H9 (cell line): ENCODE measurements around the gene RBPJL. TPM values are rescaled to one million over a fixed set of nuclear protein-coding genes. Genes with fewer than 3 reads are reported as not detected.

Experiments
- DNase-seq: peaks from one replicate; pipeline ENCODE4 v3.0.0-alpha.2; 2017
- H2AFZ ChIP-seq: one replicate; pipeline ENCODE4 v1.6.1; 2013; ENCODE audit warnings: mild to moderate bottlenecking, low read length, control low read depth, moderate library complexity
- H2AK5ac ChIP-seq: 2 replicates; pipeline ENCODE4 v1.6.1; 2013; ENCODE audit warnings: low read length, control low read depth, mixed read lengths; ENCODE audit not compliant: insufficient read length
- H2BK120ac ChIP-seq: one replicate; pipeline ENCODE4 v1.6.1; 2013; ENCODE audit warnings: low read depth, mild to moderate bottlenecking, low read length, control low read depth, inconsistent platforms; ENCODE audit not compliant: poor library complexity, severe bottlenecking
- H2BK12ac ChIP-seq: 2 replicates; pipeline ENCODE4 v1.6.1; 2013; ENCODE audit warnings: low read length, control low read depth, mixed read lengths, low read depth; ENCODE audit not compliant: insufficient read length
- H2BK15ac ChIP-seq: 2 replicates; pipeline ENCODE4 v1.6.1; 2013; ENCODE audit warnings: low read depth, low read length, control low read depth
- H2BK20ac ChIP-seq: one replicate; pipeline ENCODE4 v1.6.1; 2013; ENCODE audit warnings: low read depth, mild to moderate bottlenecking, low read length, control low read depth, inconsistent platforms; ENCODE audit not compliant: poor library complexity, severe bottlenecking
- H2BK5ac ChIP-seq: 2 replicates; pipeline ENCODE4 v1.6.1; 2013; ENCODE audit warnings: low read length, control low read depth, mixed read lengths; ENCODE audit not compliant: insufficient read length
- H3K14ac ChIP-seq: 2 replicates; pipeline ENCODE4 v1.6.1; 2013; ENCODE audit warnings: low read length, control low read depth; ENCODE audit not compliant: insufficient read depth
- H3K18ac ChIP-seq: 2 replicates; pipeline ENCODE4 v1.6.1; 2013; ENCODE audit warnings: low read depth, mild to moderate bottlenecking, mixed read lengths, low read length, control low read depth; ENCODE audit not compliant: insufficient read length
- H3K23ac ChIP-seq: 2 replicates; pipeline ENCODE4 v1.6.1; 2013; ENCODE audit warnings: low read length, control low read depth, mixed read lengths, low read depth; ENCODE audit not compliant: insufficient read length
- H3K23me2 ChIP-seq: 2 replicates; pipeline ENCODE4 v1.6.1; 2013; ENCODE audit warnings: low read depth, mild to moderate bottlenecking, mixed read lengths, low read length, control low read depth; ENCODE audit not compliant: insufficient read length, poor library complexity, severe bottlenecking
- H3K27ac ChIP-seq: 2 replicates; pipeline ENCODE4 v1.5.1; 2013; ENCODE audit warnings: low read length, control low read depth, mixed read lengths, low read depth; ENCODE audit not compliant: insufficient read length
- H3K27me3 ChIP-seq: 2 replicates; pipeline ENCODE4 v1.6.1; 2013; ENCODE audit warnings: low read length, control low read depth, inconsistent platforms; ENCODE audit not compliant: insufficient read depth
- H3K4ac ChIP-seq: 2 replicates; pipeline ENCODE4 v1.6.1; 2013; ENCODE audit warnings: low read depth, mild to moderate bottlenecking, control low read depth, inconsistent platforms, low read length, moderate library complexity
- H3K4me1 ChIP-seq: 2 replicates; pipeline ENCODE4 v1.6.1; 2013; ENCODE audit warnings: low read length, control low read depth, inconsistent platforms; ENCODE audit not compliant: insufficient read depth
- H3K4me2 ChIP-seq: 2 replicates; pipeline ENCODE4 v1.6.1; 2013; ENCODE audit warnings: low read length, control low read depth, mixed read lengths; ENCODE audit not compliant: insufficient read length, insufficient read depth
- H3K56ac ChIP-seq: 2 replicates; pipeline ENCODE4 v1.6.1; 2013; ENCODE audit warnings: low read depth, mild to moderate bottlenecking, mixed read lengths, low read length, control low read depth; ENCODE audit not compliant: insufficient read length
- H3K79me1 ChIP-seq: 2 replicates; pipeline ENCODE4 v1.6.1; 2013; ENCODE audit warnings: low read depth, mild to moderate bottlenecking, moderate library complexity, low read length, control low read depth, inconsistent platforms; ENCODE audit not compliant: insufficient read depth, poor library complexity, severe bottlenecking
- H3K79me2 ChIP-seq: 2 replicates; pipeline ENCODE4 v1.6.1; 2013; ENCODE audit warnings: low read length, control low read depth, inconsistent platforms; ENCODE audit not compliant: insufficient read depth
- H3K9ac ChIP-seq: 2 replicates; pipeline ENCODE4 v1.6.1; 2013; ENCODE audit warnings: low read length, control low read depth, mixed read lengths; ENCODE audit not compliant: insufficient read length; ENCODE audit errors: extremely low read depth
- H3K9me3 ChIP-seq: one replicate; pipeline ENCODE4 v1.6.1; 2013; ENCODE audit warnings: low read depth, low read length, inconsistent platforms; ENCODE audit not compliant: control insufficient read depth
- H3T11ph ChIP-seq: one replicate; pipeline ENCODE4 v1.6.1; 2013; ENCODE audit warnings: mild to moderate bottlenecking, low read length, control low read depth, inconsistent platforms
- H4K20me1 ChIP-seq: one replicate; pipeline ENCODE4 v1.6.1; 2013; ENCODE audit not compliant: control insufficient read depth, insufficient read length, insufficient read depth
- H4K5ac ChIP-seq: 2 replicates; pipeline ENCODE4 v1.6.1; 2013; ENCODE audit warnings: low read depth, mild to moderate bottlenecking, mixed read lengths, low read length, control low read depth; ENCODE audit not compliant: insufficient read length
- H4K8ac ChIP-seq: replicated peaks from 2 replicates; pipeline ENCODE4 v1.6.1; 2013; ENCODE audit warnings: low read length, control low read depth, mixed read lengths, low read depth; ENCODE audit not compliant: insufficient read length
- H4K91ac ChIP-seq: 2 replicates; pipeline ENCODE4 v1.6.1; 2013; ENCODE audit warnings: low read depth, mild to moderate bottlenecking, moderate library complexity, mixed read lengths, low read length, control low read depth; ENCODE audit not compliant: insufficient read length
- H3K27ac Mint-ChIP-seq, 3 experiments: 2 replicates in 2 of 3; 3 replicates in 1 of 3; pipeline ENCODE4 v1.8.0; 2020 to 2021; ENCODE audit warnings: mixed read lengths in 3 of 3, mild to moderate bottlenecking in 1 of 3, moderate library complexity in 1 of 3
- H3K27me3 Mint-ChIP-seq: 2 replicates; pipeline ENCODE4 v1.8.0; 2021; ENCODE audit warnings: low read depth, mild to moderate bottlenecking, moderate library complexity, mixed read lengths
- H3K36me3 Mint-ChIP-seq, 3 experiments: 2 replicates in 2 of 3; 3 replicates in 1 of 3; pipeline ENCODE4 v1.8.0; 2020 to 2021; ENCODE audit warnings: low read depth in 3 of 3, mixed read lengths in 3 of 3; ENCODE audit not compliant: insufficient read depth in 1 of 3
- H3K4me1 Mint-ChIP-seq, 2 experiments: 2 replicates each; pipeline ENCODE4 v1.8.0; 2020; ENCODE audit warnings: mixed read lengths in 2 of 2
- H3K4me3 Mint-ChIP-seq, 2 experiments: 2 replicates in 1 of 2; 3 replicates in 1 of 2; pipeline ENCODE4 v1.8.0; 2020 to 2021; ENCODE audit warnings: mild to moderate bottlenecking in 2 of 2, mixed read lengths in 2 of 2, moderate library complexity in 1 of 2
- H3K9me3 Mint-ChIP-seq, 2 experiments: 2 replicates in 1 of 2; 3 replicates in 1 of 2; pipeline ENCODE4 v1.8.0; 2020; ENCODE audit warnings: mild to moderate bottlenecking in 2 of 2, mixed read lengths in 2 of 2, moderate library complexity in 1 of 2
- WGBS: extraction: QIAGEN DNeasy Blood & Tissue Kit; methylation state at CpG from one replicate; pipeline ENCODE4 v1.1.7; 2013; ENCODE audit warnings: missing lambda C conversion rate, low lambda C conversion rate, mixed read lengths; ENCODE audit not compliant: insufficient read length; ENCODE audit errors: extremely low coverage; 5-methylcytosine and 5-hydroxymethylcytosine counted together
- total RNA-seq: library from RNA; stranded (reverse); gene quantifications from 2 replicates; pipeline ENCODE4 v1.2.1, GENCODE V29; 2021
- TF ChIP-seq, protein P1 (sequence below): fragments of 200-600 bp; sonication (generic); conservative IDR thresholded peaks from 3 replicates; pipeline ENCODE4 v1.8.0; 2021; ENCODE audit warnings: antibody characterized with exemption, mild to moderate bottlenecking

The RBPJL gene
- total RNA-seq, 1 experiment from 2014 or later = 0.28 TPM

DNA sequence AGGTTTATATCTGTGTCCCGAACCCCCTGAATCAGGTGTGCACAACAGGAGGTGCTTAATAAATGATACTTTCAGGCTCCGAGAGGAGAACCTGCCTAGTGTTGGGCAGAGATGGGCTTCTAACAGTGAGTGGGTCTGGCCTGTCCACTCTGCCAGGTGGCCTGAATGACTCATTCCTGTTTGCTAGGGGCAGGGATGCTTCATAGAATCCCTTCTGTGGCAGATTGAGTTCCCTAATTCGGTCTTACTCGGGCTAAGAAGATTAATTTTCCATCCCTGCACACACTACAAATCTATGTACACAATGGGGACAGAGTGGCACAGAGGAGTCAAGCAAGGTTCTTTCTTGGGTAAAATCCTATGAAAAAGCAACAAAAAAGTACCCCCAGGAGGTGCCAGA is 21.8 kb downstream of the RBPJL start:
- Histone ChIP-seq H4K20me1 (no peaks in the 10 kb centered on the region), H3K79me1 (no peaks in the 10 kb centered on the region), H3K27me3 (no peaks in the 10 kb centered on the region), H4K91ac (no peak overlapping the region), H3K9ac (no peak overlapping the region), H3K23me2 (no peaks in the 10 kb centered on the region), H2AFZ (no peak overlapping the region), H3K79me2 (no peaks in the 10 kb centered on the region), H3T11ph (no peak overlapping the region), H2BK5ac (no peak overlapping the region), H2BK20ac (no peak overlapping the region), H3K27ac (no peak overlapping the region), H4K8ac (no peak overlapping the region), H2AK5ac (no peak overlapping the region), H3K4me2 (no peak overlapping the region), H3K4ac (no peak overlapping the region), H3K56ac (no peak overlapping the region), H3K14ac (no peak overlapping the region), H2BK15ac (no peak overlapping the region), H2BK120ac (no peak overlapping the region), H3K23ac (no peak overlapping the region), H4K5ac (no peak overlapping the region), H3K18ac (no peak overlapping the region), H2BK12ac (no peak overlapping the region), H3K4me1 (no peaks in the 10 kb centered on the region), H3K9me3 (no peaks in the 10 kb centered on the region)
- H3K27ac Mint-ChIP-seq = no peak overlapping the region
- no peak for DNase-seq
- H3K36me3 Mint-ChIP-seq = peaks cover 8 to 52% (median 50%) of the 10 kb centered on the region in 3 experiments; a peak in 6 of 7 replicates
- TF ChIP-seq, protein P1, sequence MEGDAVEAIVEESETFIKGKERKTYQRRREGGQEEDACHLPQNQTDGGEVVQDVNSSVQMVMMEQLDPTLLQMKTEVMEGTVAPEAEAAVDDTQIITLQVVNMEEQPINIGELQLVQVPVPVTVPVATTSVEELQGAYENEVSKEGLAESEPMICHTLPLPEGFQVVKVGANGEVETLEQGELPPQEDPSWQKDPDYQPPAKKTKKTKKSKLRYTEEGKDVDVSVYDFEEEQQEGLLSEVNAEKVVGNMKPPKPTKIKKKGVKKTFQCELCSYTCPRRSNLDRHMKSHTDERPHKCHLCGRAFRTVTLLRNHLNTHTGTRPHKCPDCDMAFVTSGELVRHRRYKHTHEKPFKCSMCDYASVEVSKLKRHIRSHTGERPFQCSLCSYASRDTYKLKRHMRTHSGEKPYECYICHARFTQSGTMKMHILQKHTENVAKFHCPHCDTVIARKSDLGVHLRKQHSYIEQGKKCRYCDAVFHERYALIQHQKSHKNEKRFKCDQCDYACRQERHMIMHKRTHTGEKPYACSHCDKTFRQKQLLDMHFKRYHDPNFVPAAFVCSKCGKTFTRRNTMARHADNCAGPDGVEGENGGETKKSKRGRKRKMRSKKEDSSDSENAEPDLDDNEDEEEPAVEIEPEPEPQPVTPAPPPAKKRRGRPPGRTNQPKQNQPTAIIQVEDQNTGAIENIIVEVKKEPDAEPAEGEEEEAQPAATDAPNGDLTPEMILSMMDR = no peak
- no peaks in the 10 kb centered on the region for H3K9me3 Mint-ChIP-seq
- peaks cover 0 to 6% of the 10 kb centered on the region in 2 experiments; a peak in 1 of 4 replicates for H3K4me1 Mint-ChIP-seq
- H3K4me3 Mint-ChIP-seq = no peak overlapping the region
- no peaks in the 10 kb centered on the region for H3K27me3 Mint-ChIP-seq
- WGBS = no CpG with 5 or more reads among the region's 4 CpGs
